GM19463 (cell line): ENCODE results near the gene NOL9.
"Not testable (repeated sequence)": the region's sequence is repeated elsewhere in the genome, so short reads cannot be mapped to it uniquely, and the experiment has no call there.

Experiments used
- ATAC-seq: cut with Tn5 transposase; IDR thresholded peaks from one replicate; pipeline ENCODE4 v1.9.1; 2021; ENCODE audit warnings: mild to moderate bottlenecking, moderate library complexity; ENCODE audit not compliant: unreplicated experiment

NOL9 gene

DNA sequence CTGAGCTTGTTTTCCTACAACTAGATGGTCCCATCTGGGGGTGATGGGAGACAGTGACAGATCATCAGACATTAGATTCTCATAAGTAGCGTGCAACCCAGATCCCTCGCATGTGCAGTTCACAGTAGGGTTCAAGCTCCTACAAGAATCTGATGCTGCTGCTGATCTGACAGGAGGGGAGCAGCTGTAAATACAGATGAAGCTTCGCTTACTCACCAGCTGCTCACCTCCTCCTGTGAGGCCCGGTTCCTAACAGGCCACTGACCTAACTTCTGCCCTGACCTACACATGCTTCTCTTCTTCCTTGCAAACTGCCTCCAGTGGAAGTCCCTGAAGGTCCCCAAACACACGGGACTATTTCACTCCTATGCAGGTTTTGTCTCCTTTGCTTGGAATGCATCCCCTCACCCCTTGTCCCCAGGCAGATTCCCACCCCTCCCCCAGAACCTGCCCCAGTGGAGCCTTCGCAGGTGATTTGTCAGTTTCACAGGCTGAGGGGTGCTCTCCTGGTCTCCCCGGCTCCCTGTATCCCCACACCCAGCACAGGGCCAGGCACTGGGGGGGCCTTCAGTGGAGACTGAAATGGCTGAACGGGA, 19.8 kb upstream of the NOL9 start:
- ATAC-seq = no peak

DNA sequence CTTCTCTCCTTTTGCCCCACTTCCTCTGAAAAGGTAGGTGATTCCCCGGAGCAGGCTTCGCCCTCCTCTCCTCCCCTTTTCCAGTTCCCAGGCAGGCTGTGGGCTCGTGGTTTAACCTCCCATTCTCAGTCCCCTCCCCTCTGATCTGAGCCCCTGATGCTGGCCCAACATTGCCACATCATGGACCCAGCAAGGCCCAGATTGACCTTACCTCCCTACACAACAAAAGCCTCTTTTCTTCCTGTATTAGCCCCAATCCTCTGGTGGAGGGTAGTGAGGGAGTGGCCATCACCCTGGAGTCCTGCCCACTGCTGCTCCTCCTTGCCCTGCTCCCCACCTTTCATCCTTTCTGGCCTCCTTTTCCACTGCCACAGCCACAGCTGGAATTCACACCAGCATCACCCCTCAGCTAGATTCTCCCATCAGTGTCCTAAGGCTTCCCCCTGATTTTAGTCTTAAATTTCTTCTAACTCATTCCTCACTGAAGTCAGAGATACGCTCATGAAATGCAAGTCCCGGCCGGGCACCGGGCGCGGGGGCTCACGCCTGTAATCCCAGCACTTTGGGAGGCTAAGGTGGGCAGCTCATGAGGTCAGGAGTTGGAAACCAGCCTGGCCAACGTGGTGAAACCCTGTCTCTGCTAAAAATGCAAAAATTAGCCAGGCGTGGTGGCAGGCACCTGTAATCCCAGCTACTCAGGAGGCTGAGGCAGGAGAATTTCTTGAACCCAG, 18.5 kb upstream of the NOL9 start:
- ATAC-seq = no peak

DNA sequence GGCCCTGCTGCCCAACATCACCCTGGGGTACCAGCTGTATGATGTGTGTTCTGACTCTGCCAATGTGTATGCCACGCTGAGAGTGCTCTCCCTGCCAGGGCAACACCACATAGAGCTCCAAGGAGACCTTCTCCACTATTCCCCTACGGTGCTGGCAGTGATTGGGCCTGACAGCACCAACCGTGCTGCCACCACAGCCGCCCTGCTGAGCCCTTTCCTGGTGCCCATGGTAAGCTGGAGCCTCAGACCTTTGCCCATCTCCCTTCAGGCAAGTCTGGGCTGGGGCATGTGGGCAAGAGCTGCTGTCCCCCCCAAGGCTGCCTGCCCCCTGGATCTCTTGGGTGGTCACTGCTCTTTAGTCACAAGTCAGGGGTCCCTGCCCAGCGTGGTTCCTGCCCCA, 16.7 kb upstream of the NOL9 start:
- ATAC-seq = no peak

DNA sequence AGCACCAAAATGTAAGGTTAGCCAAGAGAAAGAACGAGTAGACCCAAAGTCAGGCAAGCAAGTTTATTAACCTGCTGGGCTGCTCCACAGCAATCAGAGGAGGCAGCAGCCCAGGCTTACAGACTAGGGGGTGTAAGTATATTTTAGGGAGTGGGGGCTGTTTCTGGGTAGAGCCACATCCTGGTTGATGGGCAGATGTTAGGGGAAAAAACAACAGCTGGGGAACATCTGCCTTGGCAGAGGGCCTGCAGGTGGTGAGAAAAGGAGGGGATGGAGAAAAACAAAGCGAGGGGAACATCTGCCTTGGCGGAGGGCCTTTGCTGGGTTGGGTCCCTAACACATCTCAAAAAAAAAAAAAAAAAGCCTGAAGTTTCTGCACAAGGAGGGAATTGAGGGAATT, 15.8 kb upstream of the NOL9 start:
- ATAC-seq = no peak

DNA sequence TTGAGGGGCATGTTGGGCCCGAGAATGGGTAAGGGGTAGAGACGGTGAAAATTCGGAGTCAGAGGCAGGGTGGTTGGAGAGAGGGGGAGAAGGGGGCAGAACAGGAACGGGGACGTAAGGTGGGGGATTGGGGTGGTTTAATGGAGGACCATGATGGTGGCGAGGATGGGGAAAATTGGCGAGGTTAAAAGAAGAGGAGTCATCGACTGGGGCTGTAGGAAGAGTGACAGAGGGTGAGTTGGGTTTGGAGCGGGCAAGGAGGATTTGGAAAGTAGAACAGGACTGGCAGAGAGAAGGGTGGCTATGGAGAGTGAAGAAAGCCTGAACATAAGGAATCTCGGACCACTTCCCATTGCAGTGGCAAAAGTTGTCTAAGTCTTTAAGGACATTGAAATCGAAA, 14.7 kb upstream of the NOL9 start:
- no peak for ATAC-seq

DNA sequence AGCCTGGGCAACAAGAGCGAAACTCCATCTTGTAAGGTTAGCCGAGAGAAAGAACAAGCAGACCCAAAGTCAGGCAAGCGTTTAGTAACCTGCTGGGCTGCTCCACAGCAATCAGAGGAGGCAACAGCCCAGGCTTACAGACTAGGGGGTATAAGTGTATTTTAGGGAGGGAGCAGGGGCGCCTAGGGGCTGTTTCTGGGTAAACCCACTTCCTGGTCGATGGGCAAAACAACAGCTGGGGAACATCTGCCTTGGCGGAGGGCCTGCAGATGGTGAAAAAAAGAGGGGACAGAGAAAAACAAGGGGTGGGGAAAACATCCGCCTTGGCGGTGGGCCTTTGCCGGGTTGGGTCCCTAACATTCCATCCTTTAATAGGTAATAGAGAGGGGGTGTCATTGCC, 6.0 kb upstream of the NOL9 start:
- no peak for ATAC-seq

DNA sequence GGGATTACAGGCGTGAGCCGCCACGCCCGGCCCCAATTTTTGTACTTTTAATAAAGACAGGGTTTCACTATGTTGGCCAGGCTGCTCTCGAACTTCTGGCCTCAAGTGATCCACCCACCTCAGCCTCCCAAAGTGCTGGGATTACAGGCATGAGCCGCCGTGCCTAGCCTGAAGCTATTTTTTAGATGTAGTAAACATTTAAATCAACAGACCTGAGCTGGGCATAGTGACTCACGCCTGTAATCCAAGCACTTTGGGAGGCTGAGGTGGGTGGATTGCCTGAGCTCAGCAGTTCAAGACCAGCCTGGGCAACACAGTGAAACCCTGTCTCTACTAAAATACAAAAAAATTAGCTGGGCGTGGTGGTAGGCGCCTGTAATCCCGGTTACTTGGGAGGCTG, 4.8 kb upstream of the NOL9 start:
- not testable (repeated sequence) for ATAC-seq

DNA sequence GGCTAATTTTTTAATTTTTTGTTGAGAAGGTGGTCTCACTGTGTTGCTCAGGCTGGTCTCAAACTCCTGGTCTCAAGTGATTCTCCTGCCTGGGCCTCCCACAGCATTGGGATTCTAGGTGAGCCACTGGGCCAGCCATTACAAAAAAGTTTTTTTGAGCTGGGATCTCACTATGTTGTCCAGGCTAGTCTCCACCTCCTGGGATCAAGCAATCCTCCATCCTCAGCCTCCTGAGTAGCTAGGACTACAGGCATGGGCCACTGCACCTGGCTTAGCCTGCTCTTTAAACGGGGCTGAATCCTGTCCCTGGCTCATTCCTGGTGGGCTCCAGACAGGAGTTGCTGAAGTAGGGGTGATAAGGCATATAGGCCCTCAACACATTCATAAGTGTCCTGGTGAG, 3.3 kb upstream of the NOL9 start:
- no peak for ATAC-seq

DNA sequence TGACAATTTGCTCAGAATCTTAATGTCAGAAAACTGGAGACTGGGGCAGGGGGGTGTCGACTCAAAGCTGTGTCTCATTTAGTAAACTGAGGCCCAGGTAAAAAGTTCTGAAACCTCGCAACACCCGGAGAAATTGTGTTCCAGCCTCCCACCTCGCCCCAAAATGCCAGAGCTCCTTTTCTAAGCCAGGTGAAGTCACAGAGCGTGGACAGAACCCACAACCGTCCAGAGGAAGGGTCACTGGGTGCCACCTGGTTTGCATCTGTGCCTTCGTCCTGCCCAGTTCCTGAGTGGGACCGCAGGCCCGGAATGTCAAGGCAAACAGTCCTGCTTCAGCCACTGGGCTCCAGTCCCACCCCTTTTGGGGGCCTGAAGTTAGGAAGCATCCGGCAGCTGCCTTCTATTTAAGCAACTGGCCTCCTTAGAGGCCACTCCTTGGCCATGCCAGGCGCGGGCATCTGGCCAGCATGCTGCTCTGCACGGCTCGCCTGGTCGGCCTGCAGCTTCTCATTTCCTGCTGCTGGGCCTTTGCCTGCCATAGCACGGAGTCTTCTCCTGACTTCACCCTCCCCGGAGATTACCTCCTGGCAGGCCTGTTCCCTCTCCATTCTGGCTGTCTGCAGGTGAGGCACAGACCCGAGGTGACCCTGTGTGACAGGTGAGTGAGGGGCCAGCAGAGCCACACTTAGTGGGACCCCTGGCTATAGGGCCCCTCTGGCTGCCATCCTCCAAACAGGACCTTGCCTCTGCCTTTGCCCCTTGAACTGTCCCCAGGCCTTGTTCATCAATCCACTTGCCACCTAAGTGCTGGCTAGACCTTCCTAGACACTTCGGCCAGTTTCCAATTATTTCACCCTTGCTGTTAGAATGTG, 830 bp upstream of the NOL9 start, which contains the start of gene TAS1R1:
Gene TAS1R1, plus strand, starts transcription at position 401 of the 872 bp plus-strand sequence. Its CDS starts 67 bp downstream, at position 468.
- ATAC-seq = no peak

DNA sequence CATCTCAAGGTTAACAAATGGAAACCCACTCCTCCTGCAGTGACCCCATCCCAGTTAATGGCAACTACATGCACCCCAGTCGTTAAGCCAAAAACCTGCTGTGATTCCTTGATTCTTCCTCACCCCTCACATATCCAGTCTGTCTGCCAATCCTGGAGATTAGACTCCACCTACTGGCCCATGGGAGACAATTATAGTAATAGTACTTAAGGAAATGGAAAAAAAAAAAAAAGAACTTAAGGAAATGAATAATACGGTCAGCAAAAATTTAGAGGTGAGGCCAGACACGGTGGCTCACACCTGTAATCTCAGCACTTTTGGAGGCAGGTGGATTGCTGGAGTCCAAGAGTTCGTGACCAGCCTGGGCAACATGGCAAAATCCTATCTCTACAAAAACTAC, 7.0 kb downstream of the NOL9 start:
- no peak for ATAC-seq

DNA sequence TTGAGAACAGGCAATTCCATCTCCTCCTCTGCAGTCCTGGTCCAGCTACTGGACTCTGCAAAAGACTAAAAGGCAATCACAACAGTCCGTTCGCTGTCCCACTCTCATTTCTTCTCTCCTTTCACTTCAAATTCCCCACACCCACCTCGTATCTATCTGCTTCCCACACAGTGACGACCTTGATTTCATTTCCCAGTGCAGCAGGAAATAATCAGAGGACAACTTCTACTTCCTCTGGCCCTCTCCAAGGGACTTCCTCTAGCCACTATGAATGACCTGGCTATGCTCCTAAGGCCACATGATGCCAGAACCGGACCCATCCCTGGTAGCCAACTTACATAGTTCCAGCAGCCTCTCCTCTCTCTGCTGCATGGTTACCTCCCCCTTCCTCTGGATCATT, 8.0 kb downstream of the NOL9 start:
- no peak for ATAC-seq

DNA sequence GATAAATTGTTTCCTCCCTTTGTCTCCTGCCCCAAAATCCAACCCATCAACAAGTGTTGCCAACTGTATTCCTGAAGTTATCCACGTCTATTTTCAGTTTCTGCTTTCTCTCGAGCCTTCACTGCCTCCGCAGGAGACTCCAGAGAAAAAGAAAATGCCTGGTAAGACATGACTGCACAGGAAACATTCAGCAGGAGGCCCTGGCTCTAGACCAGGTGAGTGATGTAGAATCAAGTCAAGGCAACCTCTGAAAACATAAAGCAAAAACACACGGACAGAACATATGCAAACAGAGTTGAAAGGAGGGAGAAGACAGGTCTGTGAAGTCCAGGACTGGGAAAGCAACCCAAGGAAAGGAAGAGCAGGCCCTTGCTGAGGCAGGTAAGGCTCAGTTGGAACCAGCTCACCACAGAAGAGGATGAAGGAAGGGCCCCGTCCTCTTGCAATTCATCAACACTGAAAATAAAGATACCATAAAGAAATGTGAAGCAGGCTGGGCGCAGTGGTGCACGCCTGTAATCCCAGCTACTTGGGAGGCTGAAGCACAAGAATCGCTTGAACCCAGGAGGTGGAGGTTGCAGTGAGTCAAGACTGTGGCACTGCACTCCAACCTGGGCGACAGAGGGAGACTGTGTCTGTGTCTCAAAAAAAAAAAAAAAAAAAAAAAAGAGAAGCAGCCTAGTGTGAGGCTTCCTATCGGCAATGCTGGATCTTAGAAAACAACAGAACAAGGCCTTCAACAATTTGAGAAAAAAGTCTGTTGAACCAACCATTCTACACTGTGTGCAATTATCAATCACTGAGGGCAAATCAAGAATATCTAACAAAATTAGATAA, 8.8 kb downstream of the NOL9 start:
- no peak for ATAC-seq

DNA sequence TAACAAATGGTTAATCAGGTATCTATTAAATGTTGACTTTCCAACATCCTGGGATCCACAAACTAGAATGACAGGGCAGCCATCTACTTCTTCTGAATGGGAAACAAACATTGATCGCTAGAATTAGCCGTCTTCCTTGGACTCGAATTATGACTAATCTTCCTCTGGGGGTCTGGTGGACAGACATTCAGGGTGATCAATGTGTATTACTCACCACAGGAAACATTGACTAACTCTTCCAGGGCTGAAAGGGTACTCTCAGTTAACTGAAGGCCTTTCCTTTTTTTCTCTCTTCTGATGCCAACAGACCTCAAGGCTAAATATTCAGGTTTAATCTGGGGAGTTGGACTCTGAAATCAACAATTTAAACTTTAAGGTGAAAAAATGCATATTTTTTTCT, 9.5 kb downstream of the NOL9 start:
- ATAC-seq = no peak

DNA sequence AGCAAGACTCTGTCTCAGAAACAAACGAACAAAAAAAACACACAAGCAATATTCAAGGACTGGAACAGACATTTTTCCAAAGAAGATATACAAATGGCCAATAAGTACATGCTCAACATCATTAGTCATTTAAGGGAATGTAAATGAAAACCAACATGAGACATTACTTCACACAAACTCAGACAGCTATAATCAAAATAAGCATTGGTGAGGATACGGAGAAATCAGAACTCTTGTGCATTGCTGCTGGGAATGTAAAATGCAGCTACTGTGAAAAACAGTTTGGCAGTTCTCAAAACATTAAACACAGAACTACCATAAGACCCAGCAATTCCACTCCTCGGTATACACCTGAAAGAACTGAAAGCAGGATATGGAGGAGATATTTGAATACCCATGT, 15.4 kb downstream of the NOL9 start:
- no peak for ATAC-seq

DNA sequence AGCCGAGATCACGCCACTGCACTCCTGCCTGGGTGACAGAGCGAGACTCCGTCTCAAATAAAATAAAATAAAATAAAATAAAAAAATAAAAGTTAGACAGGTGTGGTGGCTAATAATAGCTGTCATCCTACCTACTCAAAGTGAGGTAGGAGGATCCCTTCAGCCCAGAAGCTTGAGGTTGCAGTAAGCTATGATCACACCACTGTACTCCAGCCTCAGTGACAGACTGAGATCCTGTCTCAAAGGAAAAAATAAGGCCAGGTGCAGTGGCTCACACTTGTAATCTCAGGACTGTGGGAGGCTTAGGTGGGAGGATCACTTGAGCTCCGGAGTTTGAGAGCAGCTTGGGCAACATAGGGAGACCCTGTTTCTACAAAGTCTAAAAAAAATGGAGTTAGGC, 18.0 kb downstream of the NOL9 start:
- ATAC-seq = no peak

DNA sequence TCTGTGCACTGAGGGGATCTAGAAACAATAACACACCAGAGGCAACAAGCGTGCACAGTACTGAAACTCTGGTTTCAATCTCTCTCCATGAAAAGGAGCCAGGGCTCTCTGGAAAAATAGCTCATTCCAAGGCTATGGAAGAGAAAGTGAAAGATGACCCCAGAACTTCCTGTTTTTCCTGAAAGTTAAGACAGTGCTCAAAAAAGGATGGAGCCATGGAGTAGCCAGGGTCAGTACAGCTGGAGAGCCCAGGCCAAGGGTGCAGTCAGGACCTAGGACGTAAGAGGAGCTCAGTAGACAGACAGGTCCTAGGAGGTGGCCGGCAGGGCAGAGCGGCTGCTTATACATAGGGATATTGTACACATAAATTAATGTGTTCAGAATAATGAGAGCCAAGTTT, 19.1 kb downstream of the NOL9 start:
- ATAC-seq = no peak

DNA sequence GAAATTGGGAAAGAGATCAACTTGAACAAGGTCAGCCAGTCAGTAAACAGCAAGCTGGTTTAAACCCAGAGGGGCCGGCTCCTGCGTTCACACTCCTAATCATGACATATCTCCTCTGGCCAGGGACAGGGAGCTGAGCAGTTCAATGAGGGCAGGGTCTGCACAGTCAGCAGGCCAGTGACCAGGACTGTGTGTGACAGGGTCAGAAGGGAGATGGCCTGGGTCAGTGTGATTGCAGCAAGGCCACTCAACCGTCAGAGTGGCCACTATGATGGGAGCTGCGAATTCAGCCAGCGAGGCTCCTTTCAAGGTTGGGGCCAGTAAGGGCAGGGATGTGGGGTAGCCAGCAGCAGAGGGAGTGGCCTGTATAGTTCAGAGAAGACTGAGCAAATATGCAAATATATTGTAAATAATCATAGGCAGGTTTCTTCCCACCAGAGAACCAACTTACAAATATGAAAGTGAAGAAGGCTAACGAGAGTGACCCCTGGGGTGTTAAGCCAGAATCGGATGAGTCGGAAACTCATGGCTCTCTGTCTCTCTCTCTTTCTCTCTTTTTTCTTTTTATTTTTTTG, 20.0 kb downstream of the NOL9 start:
- ATAC-seq = no peak

DNA sequence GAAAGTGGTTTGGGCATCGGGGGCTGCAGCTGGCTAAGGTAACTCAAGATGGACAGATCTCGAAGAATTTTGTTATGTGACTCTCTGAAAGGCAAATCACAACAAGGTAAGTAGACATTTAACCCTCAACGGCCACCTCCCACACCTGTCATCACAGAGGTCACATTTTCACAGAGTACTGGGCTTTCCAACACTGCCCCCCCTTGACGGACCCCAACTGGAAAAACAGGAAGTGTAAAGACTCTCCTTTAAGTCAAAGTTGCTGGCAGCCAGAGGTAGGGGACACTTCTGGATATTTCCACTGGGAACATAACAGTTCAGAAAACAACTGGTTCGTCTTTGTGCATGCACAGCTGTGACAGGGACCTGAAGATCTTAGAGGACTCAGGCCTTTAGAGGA, 22.3 kb downstream of the NOL9 start:
- no peak for ATAC-seq

DNA sequence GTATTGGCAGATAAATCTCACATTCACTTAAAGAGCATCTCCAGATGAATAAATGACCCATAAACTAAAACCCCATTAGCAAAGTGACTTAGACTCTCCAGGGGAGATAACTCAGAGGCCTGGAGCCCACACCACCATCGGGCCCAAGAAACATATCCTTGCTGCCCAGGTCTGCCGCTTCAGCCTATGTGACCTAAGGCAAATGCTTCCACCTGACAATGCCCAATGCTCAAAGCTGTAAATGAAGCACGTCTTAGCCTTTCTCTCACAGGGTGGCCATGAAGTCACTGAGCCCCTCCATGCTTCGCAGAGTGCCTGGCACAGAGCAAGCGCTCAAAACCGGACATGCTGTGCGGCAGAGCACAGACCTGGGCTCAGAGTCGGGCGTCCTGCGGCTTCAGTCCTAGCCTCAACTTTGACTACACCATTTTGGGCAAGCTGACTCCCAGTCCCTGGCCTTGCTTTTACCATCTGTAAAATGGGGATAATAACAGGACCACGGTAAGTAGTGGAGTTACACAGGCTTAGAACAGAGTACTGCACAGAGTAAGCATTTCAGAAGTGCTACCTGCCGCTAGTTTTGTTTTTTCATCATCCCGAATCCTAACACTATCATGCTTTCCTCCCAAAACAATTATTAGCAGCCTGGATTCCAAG, 23.7 kb downstream of the NOL9 start:
- ATAC-seq = no peak

DNA sequence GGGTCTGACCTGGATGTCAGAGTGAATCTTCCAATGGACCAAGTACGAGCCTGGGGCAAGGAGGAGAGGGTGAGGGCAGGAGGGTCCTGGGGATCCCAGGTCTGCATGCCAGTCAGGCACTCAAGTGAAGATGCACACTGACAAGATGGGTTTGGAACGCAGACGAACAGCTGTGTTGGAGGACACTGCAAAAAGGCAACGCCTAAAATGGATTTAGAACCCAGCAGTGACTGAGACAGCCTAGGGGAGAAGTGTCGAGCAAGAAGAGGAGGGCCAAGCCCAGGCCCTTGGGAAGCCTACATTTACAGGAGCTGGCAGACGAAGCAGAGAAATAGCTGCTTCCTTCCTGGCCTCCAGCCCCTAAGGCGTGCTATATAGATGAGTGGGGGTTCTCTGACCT, 25.8 kb downstream of the NOL9 start:
- no peak for ATAC-seq
